GM12801 (cell line): ENCODE measurements around the gene FRMPD1.

Experiments used
- CTCF ChIP-seq: IDR thresholded peaks from one replicate; pipeline ENCODE4 v1.5.1; 2011; ENCODE audit warnings: control low read depth; ENCODE audit not compliant: insufficient read length; ENCODE audit errors: extremely low read depth

FRMPD1 gene

GRCh38 chr9:37622462-37622861, 28.3 kb upstream of the FRMPD1 start:
- TF ChIP-seq CTCF = no peak

- TF ChIP-seq CTCF = no peak
Observed at GRCh38 chr9:37623267-37623666, 27.5 kb upstream of the FRMPD1 start.

GRCh38 chr9:37624073-37624472, 26.7 kb upstream of the FRMPD1 start:
- TF ChIP-seq CTCF = no peak

- TF ChIP-seq CTCF = no peak
Observed at GRCh38 chr9:37625036-37625757, 25.6 kb upstream of the FRMPD1 start.

- TF ChIP-seq CTCF = no peak
Observed at GRCh38 chr9:37625758-37626147, 25.0 kb upstream of the FRMPD1 start.

- no peak for TF ChIP-seq CTCF
Observed at GRCh38 chr9:37626708-37627292, 24.0 kb upstream of the FRMPD1 start.

GRCh38 chr9:37632479-37632878, 18.3 kb upstream of the FRMPD1 start:
- TF ChIP-seq CTCF = no peak

GRCh38 chr9:37635808-37636207, 14.9 kb upstream of the FRMPD1 start:
- no peak for TF ChIP-seq CTCF
